GM12878 (cell line): ENCODE data around the gene FBXL14. TPM values are rescaled to one million over a fixed set of nuclear protein-coding genes. Genes with fewer than 3 reads are reported as not detected.
A peak's percentile ranks its signal among the peaks of the same experiment; 100 is the strongest.

Experiments used
- ATF7 ChIP-seq: fragments of 450-650 bp; IDR thresholded peaks from 2 replicates; pipeline ENCODE4 v1.6.1; 2016; ENCODE audit warnings: low read depth, mild to moderate bottlenecking
- BCL3 ChIP-seq: IDR thresholded peaks from 2 replicates; pipeline ENCODE4 v1.6.1; 2011; ENCODE audit warnings: borderline replicate concordance, low read depth, mild to moderate bottlenecking, moderate library complexity, low read length; ENCODE audit not compliant: insufficient read depth, poor library complexity, severe bottlenecking
- E4F1 ChIP-seq: fragments of 450-650 bp; IDR thresholded peaks from 2 replicates; pipeline ENCODE4 v1.6.1; 2018; ENCODE audit warnings: borderline replicate concordance, mild to moderate bottlenecking; ENCODE audit not compliant: partially characterized antibody
- EED ChIP-seq: sonication (generic); IDR thresholded peaks from 2 replicates; pipeline ENCODE4 v1.6.1; 2016; ENCODE audit warnings: antibody characterized with exemption, low read depth
- EZH2 ChIP-seq: IDR thresholded peaks from 2 replicates; pipeline ENCODE4 v1.6.1; 2012; ENCODE audit warnings: low read depth, mild to moderate bottlenecking, control low read depth, inconsistent platforms, low read length, borderline replicate concordance; ENCODE audit not compliant: control insufficient read depth
- FOXK2 ChIP-seq: fragments of 450-650 bp; IDR thresholded peaks from 2 replicates; pipeline ENCODE4 v1.6.1; 2017; ENCODE audit warnings: mild to moderate bottlenecking, moderate library complexity
- HDAC2 ChIP-seq: fragments of 200-600 bp; sonication (generic); IDR thresholded peaks from 2 replicates; pipeline ENCODE4 v1.6.1; 2017
- IKZF1 ChIP-seq: fragments of 450-650 bp; conservative IDR thresholded peaks from 2 replicates; pipeline ENCODE4 v1.6.1; 2017; ENCODE audit warnings: antibody characterized with exemption, mild to moderate bottlenecking
- MEF2A ChIP-seq: IDR thresholded peaks from 2 replicates; pipeline ENCODE4 v1.6.1; 2011; ENCODE audit warnings: low read depth, mild to moderate bottlenecking, low read length, moderate library complexity; ENCODE audit not compliant: insufficient read depth
- PAX5 ChIP-seq: IDR thresholded peaks from 2 replicates; pipeline ENCODE4 v1.6.1; 2011; ENCODE audit warnings: low read depth, low read length, borderline replicate concordance
- PKNOX1 ChIP-seq: fragments of 450-650 bp; IDR thresholded peaks from 2 replicates; pipeline ENCODE4 v1.6.1; 2016; ENCODE audit warnings: mild to moderate bottlenecking
- RB1 ChIP-seq: fragments of 450-650 bp; formaldehyde crosslinking; IDR thresholded peaks from 2 replicates; pipeline ENCODE4 v1.6.1; 2017; ENCODE audit warnings: mild to moderate bottlenecking, borderline replicate concordance
- SMAD5 ChIP-seq: IDR thresholded peaks from 2 replicates; pipeline ENCODE4 v1.6.1; 2016; ENCODE audit warnings: antibody characterized with exemption, low read depth
- SRF ChIP-seq, 2 experiments: IDR thresholded peaks; 2 replicates each; pipeline ENCODE4 v1.6.1; 2011; ENCODE audit warnings: low read depth in 2 of 2, low read length in 2 of 2, mild to moderate bottlenecking in 1 of 2, moderate library complexity in 1 of 2
- TCF7 ChIP-seq: IDR thresholded peaks from 2 replicates; pipeline ENCODE4 v1.6.1; 2014; ENCODE audit warnings: antibody characterized with exemption, borderline replicate concordance
- USF1 ChIP-seq: IDR thresholded peaks from 2 replicates; pipeline ENCODE4 v1.6.1; 2011; ENCODE audit warnings: borderline replicate concordance, low read depth, mild to moderate bottlenecking, moderate library complexity, mixed read lengths, low read length; ENCODE audit not compliant: insufficient read depth; ENCODE audit errors: extremely low read length
- ZBED1 ChIP-seq: IDR thresholded peaks from 2 replicates; pipeline ENCODE4 v1.6.1; 2016; ENCODE audit warnings: borderline replicate concordance
- polyA plus RNA-seq, 11 experiments: library from polyadenylated mRNA; depleted of rRNA in 4 of 11; unstranded in 6 of 11; stranded (reverse) in 5 of 11; fragments of >200 nt; fragmentation: Nextera tagmentation in 4 of 11; fragmentation: Illumina TruSeq in 1 of 11; extraction: Ambion mirVana in 4 of 11; extraction: Trizol in 1 of 11; gene quantifications; 1 replicate in 1 of 11; 2 replicates in 10 of 11; pipeline versions ENCODE4 v1.2.1 to v1.2.3, GENCODE V29; 2011 to 2016; ENCODE audit warnings: inconsistent platforms in 2 of 11, missing spikeins in 2 of 11, low read depth in 1 of 11
- total RNA-seq, 4 experiments: library from RNA; depleted of rRNA in 3 of 4; stranded (reverse); fragments of >200 nt in 3 of 4; fragmentation: Illumina TruSeq in 1 of 4; extraction: Trizol in 1 of 4; gene quantifications; 2 replicates each; pipeline versions ENCODE4 v1.2.1 to v1.2.3, GENCODE V29; 2013 to 2021
- TF ChIP-seq, protein P1 (sequence below): fragments of 450-650 bp; IDR thresholded peaks from 2 replicates; pipeline ENCODE4 v1.6.1; 2017; ENCODE audit warnings: mild to moderate bottlenecking, low read depth, inconsistent platforms; ENCODE audit not compliant: poor library complexity, severe bottlenecking
- TF ChIP-seq, protein P2 (sequence below): fragments of 450-650 bp; IDR thresholded peaks from 2 replicates; pipeline ENCODE4 v1.6.1; 2016; ENCODE audit warnings: mild to moderate bottlenecking

The FBXL14 gene
- total and polyA plus RNA-seq, 10 of the 15 experiments (the other 5 are each of a cell fraction or from before 2014, with no cell fraction given), result 0.44 to 19.0 (median 2.9) TPM

DNA sequence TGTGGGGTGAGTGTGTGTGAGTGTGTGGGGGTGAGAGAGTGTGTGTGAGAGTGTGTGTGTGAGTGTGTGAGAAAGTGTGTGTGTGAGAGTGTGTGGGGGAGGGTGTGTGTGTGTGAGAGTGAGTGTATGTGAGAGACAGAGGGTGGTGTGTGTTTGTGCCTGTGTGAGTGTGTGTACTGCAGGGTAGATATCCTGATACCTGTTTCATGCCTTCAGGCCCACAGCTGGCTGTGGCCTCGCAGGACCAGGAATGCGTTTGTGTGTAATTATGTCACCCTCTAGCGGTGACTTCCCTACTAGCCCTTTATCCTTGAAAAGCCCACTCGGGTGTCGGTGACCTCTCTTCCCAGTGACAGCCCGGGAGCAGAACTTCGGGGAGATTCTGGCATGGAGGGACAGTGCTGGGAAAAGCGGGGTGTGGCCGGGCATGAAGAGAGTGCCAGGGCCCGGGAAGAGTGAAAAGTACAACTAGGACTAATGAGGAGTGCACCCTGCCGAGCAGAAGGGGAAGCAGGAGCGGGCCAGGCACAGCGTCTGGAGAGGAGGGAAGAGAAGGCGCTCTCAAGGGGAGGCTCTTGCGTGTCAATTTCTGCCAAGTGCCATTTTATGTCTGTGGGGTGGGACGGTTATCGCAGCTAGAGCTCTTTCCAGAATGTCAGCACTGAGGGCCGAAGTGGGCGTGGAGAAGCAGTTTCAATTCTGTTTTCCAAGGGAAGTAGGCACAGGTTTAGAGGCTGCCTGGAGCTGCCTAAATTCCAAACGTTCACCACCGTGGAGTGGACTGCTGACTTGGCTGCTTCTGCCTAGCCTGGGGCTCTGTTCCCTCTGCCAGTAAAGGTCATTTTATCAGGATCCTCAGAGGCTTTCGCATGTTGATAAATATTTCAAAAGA is 11.0 kb upstream of the FBXL14 start (continued):
- TF ChIP-seq E4F1 (no peak), SRF (IDR thresholded peaks at IDR 0.05; ENCODE audit: low read depth in 2 of 2, low read length in 2 of 2) (no peak), HDAC2 (no peak), TCF7 (no peak), SMAD5 (no peak), ATF7 (peak; percentile 59; the same call in 1 of the 2 replicates), PAX5 (no peak), IKZF1 (peak; percentile 76), FOXK2 (no peak), PKNOX1 (no peak), USF1 (no peak), BCL3 (peak; percentile 46), EED (peak; percentile 77), EZH2 (no peak), ZBED1 (no peak), MEF2A (no peak), RB1 (peak; percentile 69; the same call in 1 of the 2 replicates)
- TF ChIP-seq, protein P1, sequence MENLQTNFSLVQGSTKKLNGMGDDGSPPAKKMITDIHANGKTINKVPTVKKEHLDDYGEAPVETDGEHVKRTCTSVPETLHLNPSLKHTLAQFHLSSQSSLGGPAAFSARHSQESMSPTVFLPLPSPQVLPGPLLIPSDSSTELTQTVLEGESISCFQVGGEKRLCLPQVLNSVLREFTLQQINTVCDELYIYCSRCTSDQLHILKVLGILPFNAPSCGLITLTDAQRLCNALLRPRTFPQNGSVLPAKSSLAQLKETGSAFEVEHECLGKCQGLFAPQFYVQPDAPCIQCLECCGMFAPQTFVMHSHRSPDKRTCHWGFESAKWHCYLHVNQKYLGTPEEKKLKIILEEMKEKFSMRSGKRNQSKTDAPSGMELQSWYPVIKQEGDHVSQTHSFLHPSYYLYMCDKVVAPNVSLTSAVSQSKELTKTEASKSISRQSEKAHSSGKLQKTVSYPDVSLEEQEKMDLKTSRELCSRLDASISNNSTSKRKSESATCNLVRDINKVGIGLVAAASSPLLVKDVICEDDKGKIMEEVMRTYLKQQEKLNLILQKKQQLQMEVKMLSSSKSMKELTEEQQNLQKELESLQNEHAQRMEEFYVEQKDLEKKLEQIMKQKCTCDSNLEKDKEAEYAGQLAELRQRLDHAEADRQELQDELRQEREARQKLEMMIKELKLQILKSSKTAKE, result peak; percentile 17
- TF ChIP-seq, protein P2, sequence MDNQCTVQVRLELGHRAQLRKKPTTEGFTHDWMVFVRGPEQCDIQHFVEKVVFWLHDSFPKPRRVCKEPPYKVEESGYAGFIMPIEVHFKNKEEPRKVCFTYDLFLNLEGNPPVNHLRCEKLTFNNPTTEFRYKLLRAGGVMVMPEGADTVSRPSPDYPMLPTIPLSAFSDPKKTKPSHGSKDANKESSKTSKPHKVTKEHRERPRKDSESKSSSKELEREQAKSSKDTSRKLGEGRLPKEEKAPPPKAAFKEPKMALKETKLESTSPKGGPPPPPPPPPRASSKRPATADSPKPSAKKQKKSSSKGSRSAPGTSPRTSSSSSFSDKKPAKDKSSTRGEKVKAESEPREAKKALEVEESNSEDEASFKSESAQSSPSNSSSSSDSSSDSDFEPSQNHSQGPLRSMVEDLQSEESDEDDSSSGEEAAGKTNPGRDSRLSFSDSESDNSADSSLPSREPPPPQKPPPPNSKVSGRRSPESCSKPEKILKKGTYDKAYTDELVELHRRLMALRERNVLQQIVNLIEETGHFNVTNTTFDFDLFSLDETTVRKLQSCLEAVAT, result peak; percentile 52
